ENCODE data around the gene STXBP6.
"Not testable (repeated sequence)": the region's sequence is repeated elsewhere in the genome, so short reads cannot be mapped to it uniquely, and the experiment has no call there.

STXBP6 gene

DNA sequence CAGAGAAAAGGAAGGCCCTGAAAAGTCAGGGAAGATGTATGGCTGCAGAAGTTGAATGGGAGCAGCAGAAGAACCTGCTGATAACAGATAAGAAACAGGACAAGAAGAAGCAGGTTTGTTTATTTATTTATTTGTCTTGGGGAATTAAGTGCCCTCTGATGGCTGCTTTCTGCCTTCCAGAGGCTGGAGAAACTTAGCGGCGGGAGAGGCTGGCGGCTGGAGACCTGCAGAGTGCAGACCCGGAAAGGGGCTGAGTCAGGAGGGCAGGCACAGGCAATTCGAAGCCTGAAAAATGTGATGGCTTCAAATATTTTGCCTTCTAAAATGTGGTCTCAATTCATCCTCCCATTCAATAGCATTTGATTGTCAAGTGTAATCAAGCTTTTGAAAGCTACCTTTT is 247.7 kb downstream of the STXBP6 start:
- no peak for DNase-seq (ENCODE audit: low spot score)

DNA sequence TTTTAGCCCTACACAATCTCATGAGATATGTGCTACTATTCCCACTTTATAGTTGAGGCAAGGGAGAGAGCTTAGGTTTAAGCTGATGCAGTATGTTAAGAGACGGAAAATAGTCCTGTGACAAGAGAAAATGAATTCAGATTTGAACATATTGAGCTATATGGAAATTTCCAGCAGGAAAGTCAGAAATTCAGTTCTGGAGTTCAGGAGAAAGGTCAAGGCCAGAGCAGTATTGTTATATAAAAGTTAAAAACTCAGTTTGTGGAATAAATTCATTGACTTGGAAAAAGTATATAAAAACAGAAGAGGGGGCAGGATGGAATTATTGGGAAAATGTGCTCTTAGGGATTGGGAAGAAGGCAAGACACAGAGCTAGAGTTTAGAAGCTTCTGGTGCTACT is 248.9 kb downstream of the STXBP6 start:
- DNase-seq (ENCODE audit: low spot score) = no peak

DNA sequence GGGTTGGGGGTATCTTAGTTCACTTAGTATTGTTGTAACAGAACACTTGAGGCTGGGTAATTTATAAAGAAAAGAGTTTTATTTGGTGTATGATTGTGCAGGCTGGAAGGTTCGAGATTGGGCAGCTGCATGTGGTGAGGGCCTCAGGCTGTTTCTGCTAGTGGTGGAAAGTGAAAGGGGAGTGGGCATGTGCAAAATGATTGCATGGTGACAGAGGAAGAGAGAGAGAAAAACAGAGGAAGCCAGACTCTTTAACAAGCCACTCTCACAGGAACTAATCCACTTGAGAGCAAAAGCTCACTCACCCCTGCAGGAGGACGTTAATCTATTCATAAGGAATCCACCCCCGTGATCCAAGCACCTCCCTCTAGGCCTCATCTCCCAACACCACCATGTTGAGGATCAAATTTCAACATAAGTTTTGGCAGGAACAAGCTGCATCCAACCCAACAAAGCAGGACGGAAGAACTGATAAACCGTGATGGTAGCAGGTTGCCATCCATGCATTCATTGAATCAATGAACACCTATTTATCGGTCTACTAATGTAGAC is 251.0 kb downstream of the STXBP6 start:
- DNase-seq (ENCODE audit: low spot score) = no peak

DNA sequence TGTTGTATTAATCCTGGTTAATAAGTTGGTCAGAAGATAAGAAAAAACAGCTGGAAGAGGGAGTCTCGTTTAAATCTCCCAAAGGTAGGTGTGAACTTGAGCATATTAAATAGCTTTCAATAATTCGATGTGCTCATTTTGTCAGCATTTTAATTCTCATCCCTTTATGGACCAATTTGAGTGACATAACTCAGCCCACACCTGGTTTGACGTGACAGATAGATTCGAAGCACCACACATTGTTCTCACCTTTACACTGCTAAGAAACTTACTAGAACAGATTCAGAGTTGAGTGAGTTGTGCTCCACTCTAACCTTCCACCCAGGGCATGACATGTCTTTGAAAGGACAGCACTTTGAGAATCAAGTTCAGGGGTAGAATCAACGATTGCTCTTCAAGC is 254.5 kb downstream of the STXBP6 start:
- DNase-seq (ENCODE audit: low spot score) = no peak

DNA sequence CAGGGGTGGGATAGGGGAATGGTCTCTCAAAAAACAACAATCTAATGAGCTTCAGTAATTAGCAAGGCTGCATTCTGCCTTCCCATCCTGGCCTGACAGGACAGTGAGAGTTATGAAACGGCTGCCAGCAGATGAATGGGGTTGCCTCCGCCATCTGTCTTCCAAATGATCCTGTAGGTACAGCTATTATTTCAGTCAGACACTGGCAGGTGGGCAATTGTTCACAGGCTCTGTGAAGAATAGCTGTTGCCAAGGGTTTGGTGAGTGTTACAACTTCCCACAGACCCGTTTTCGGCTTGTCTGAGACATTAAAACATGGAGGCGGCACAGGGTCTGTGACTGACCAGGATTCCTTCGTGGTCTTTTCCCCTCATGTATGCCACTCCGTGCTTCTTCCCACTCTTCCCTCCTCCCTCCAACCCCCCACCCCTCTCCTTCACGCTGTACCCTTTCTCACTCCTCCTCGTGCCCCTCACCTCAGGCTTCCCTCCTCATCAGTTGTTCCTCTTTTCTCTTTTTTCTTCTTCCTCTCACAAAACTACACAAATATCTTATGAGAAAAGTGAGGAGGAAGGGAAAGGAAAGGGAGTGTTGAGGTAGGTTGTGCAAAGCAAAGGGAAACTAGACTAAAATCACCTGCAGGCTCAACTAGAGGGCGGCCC is 255.2 kb downstream of the STXBP6 start:
- no peak for DNase-seq (ENCODE audit: low spot score)

DNA sequence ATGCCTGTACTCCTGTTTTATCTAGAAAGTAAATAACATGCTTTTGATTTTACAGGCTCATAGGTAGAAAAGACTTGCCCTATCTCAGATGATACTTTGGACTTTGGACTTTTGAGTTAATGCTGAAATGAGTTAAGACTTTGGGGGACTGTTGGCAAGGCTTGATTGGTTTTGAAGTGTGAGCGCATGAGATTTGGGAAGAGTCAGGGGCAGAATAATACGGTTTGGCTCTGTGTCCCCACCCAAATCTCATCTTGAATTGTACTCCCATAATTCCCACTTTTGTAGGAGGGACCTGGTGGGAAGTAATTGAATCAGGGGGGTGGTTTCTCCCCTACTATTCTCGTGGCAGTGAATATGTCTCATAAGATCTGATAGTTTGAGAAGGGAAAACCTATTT is 259.8 kb downstream of the STXBP6 start:
- no peak for DNase-seq (ENCODE audit: low spot score)

DNA sequence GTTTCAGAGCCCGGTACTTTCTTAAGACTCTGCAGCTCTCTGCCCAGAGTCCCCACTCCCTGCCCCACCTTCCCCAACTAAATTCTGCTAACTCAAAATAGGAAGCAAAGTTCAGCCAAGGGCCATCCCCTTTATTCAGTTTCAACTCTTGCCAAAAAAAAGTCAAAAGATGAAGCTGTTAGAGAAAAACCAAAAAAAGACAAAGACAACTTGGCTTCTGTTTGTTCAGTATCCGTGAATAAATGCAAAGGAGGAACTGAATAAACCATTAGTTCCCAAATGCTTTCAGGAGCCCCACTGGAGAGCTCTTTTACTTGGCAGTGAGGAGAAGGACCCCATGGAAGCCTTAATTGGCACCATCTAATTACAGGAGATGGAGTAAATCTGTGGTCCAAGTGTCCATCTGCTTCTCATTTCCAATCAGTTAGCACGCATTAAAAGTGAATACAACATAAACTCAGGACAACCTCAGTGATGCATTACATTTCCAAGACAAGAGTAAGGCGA is 260.5 kb downstream of the STXBP6 start:
- DNase-seq (ENCODE audit: low spot score) = peak; percentile 58

DNA sequence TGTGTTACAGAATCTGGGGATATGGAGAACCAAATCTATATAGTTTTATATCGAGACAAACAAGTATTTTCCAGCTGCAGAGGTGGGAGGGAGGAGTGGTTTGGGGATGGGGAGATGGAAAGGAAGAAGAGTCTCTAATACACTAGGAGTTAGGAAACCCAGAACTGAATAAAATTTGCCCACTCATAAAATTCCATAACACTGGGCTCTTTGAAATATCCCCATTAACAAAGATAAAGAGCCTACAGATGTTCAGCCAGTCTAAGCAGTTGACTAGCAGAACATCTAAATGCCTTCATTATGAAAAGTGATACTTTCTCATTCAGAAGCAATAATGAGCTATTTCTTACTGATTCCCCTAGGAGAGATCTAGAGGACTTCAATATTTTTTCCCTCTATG is 264.2 kb downstream of the STXBP6 start:
- DNase-seq (ENCODE audit: low spot score) = no peak

DNA sequence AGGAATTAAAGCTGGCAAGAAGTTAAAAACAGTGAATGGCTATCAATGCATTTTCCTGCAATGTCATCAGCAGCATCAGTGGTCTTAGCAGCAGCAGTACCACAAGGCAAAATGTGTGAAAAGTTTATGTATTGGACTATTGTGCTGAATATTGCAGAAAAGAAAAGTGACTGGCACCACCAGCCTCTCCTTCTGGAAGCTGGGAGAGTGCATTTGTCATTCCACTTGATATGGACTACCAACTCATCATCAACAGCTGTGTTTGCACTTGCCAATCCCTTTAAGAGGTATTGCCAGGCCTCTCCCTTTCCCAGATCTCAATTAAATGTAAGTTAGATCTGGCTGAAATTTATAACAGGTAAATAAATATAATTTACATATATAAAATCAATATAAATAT is 265.0 kb downstream of the STXBP6 start:
- peak; percentile 37 for DNase-seq (ENCODE audit: low spot score)

DNA sequence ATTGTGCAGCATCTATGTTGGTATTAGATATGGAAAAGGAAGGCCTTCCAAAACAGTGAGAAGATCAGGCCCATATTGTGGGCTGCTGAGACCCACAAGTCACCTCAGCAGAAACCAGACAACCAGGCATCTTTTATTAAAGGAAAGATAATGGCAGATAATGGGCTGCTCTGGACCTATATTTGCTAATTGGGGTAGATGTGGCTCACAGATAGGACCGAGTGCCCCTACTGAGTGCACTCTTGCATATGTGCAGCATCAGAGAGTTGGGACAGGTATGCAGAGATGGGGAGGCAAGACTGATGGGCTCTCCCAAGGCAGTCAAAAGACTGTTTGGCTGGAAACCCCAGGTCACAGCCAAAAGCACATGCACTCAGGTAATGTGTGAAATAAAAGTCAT is 266.2 kb downstream of the STXBP6 start:
- no peak for DNase-seq (ENCODE audit: low spot score)

DNA sequence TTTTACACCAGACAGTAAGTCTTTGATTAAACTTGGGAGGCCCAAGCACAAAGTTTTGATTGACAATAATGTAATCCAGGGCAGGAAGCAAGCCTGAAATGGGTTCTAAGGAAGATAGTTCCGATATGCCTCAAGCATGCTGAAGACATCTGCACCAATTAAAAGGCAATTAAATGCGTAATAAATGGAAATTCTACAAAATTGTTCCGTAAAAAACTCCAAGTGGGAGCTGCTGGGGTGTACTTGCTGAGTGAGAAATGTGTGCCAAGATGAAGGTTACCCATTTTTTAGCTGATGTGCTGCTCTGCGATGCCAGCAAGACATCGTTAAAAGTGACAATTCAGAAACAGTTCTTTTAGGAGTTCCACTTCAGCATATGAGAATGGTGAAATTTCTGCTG is 269.7 kb downstream of the STXBP6 start:
- no peak for DNase-seq (ENCODE audit: low spot score)

DNA sequence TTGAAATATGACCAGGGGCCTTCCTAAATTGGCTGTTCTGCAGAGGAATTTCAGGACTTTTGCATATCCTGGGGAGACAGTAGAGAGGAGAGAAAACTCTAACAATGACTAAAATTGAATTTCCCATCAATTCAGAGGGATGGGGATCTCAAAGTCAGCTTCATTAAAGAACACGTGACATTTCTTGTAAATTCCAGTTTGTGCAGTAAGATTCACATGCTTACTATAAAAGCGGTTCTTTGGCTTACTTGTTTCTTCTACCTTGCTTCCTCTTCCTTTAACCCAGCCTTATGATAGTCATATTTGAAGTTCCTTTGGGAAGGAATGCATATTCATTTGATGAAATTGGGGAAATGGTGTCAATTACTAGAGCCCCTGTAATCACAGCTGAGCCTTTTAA is 272.3 kb downstream of the STXBP6 start:
- no peak for DNase-seq (ENCODE audit: low spot score)

DNA sequence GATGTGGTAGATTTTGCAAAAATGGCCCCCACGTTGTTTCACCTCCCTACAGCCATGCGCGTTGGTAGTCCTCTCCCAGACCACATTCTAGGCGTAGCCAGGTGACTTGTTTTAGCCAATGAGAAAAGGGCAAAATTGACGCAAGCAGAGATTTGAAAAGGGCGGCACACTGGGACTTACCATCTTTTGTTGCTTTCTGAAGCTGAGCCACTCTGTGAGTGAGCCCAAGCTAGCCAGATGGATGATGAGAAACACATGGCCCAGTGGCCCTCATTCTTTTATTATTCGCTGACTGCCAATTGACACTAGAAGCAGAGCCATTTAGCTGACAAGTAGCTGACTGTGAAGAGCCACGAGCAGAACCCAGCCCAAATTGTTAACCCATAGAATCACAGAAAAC is 274.0 kb downstream of the STXBP6 start:
- DNase-seq (ENCODE audit: low spot score) = no peak

DNA sequence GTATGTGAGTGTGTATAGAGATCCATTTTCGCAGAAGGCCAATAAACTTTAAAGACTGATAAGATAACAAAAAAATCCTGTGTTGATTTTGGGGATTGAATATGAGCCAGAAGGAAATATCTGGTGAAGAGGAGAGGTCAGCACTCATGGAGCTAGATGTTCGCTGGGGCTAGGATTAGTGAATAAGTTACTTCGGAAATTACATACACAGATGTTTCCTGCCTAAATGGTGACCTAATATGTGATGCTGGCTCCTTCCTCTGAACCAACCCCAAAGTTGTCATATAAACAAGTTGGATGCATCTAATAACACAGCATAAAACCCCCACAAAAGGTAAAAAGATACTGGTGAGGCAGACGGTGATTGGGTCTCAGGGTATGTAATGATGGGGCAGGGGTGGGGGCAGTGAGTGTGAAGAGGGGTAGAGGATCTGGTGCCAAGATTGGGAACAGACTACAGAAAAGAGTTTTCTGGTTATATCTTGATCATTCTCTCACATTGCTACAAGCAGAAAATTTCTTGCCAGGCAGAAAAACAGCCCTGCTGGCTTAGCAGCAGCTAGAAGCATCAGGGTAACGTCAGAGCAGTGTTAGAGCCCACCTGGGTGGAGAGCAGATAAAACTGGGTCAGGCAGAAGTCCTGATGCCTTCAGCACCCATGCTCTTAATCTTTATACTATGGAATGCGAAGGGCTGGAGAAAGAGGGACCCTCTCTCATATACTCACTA is 275.6 kb downstream of the STXBP6 start:
- no peak for DNase-seq (ENCODE audit: low spot score)

DNA sequence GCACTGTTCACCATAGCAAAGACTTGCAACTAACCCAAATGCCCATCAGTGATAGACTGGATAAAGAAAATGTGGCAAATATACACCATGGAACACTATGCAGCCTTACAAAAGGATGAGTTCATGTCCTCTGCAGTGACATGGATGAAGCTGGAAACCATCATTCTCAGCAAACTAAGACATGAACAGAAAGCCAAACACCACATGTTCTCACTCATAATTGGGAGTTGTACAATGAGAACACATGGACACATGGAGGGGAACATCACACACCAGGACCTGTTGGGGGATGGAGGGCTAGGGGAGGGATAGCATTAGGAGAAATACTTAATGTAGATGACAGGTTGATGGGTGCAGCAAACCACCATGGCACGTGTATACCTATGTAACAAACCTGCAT is 276.4 kb downstream of the STXBP6 start:
- DNase-seq (ENCODE audit: low spot score) = not testable (repeated sequence)

DNA sequence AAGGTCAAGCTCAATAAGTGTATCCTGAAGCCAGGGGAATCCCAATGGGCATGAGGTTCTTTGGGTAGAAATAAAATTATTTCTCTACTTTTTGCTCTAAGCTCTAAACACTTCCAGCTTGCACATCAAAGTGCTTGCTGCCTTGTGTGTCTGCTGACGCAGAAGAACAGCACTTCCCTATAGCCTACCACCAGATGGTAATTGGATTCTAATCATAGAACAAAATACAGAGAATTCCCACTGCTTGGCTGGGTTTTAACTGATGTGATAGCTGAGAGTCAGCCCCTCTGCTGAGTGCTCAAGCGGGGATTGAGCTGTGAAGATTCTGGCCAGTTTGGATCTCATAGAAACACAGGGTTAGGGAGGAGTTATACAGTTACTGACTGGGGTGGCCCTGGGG is 283.5 kb downstream of the STXBP6 start:
- peak; percentile 28 for DNase-seq (ENCODE audit: low spot score)

DNA sequence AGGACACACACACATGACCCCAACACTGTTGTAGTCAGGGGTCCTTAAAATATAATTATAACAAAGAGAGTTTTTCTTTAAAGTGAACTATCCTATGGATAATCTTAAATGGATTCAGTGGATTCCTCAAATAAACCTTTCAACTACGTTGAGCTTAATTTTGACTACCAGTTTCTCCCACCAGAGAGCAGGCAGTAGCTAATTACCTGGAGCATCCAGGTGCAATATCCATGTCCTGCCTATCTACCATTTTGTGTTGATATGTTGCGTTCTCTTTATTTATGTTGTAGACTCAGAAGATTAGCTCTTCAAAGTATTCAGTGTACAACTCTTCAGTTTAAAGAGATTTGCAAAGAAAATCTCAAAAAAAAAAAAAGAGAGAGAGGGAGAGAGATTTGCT is 288.8 kb downstream of the STXBP6 start:
- DNase-seq (ENCODE audit: low spot score) = no peak

Data from Ammon's horn (tissue), 1 donor.